GM13977 (cell line): ENCODE results near the gene PGM1.

Experiments used
- DNase-seq: peaks from one replicate; pipeline ENCODE4 v3.0.0; 2012; ENCODE audit warnings: low spot score
- CTCF ChIP-seq: IDR thresholded peaks from 2 replicates; pipeline ENCODE4 v1.5.1; 2012; ENCODE audit warnings: mild to moderate bottlenecking, control low read depth; ENCODE audit not compliant: insufficient read depth; ENCODE audit errors: extremely low read depth, missing control alignments
- in situ Hi-C: fragments of 300-500 bp; cut with MboI; formaldehyde crosslinking; loops from one replicate; pipeline ENCODE4 v1.12.0; 2022; ENCODE audit warnings: low sequenced_read_pairs, low pct_unique_long_range_greater_than_20kb, mixed read lengths, inconsistent platforms; ENCODE audit not compliant: unreplicated experiment

PGM1 gene

DNA sequence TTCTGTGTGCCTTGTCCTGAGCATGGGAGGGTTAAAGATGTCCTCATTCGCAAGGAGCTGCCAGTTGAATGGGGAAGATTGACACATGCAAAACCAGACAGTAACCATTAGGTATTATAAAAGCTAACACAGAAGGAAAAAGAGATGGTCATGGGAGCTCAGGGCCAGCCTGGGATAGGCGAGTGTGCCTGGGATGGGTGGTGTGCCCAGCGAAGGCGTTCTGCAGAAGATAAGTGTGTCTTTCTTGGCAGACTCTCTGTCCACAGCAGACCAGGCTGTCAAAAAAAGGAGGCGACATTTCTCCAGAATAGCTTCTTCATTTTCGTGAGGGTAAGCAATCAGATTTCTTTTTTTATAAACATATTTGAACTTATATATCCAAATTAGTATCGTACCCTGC, 14.1 kb downstream of the PGM1 start:
- in situ Hi-C loops: loop anchor here (25.0 kb wide), 3 partner anchors 305 to 630 kb away; no protein-coding TSS in a partner anchor

DNA sequence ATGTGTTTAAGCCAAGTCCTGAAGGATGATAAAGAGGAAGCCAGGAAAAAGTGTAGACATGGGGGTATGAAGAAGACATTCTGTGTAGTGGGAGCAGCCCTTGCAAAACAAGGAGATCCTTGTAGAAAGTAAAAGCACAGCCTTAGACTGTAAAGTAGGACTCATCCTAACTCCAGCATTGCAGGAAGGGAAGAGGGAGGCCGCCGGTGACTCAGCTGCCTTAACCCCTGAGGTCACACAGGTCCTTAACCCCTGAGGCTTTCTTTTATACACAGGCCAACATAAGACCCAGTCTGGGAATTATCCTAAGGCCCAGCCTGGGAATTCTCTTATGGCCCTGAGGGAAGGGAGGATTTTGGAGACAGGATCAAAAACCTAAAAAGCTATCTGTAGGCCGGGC, 18.0 kb downstream of the PGM1 start:
- in situ Hi-C loops: loop anchor here (25.0 kb wide), 3 partner anchors 301 to 626 kb away; no protein-coding TSS in a partner anchor
- no peak for DNase-seq
- no peak for TF ChIP-seq CTCF

More for the DNA sequence above, 14.1 kb downstream of the PGM1 start:
- DNase-seq: no peak
- no peak for TF ChIP-seq CTCF

GRCh38 chr1:63612564-63612963, 19.4 kb downstream of the PGM1 start:
- in situ Hi-C loops: loop anchor here (25.0 kb wide), 3 partner anchors 300 to 625 kb away; no protein-coding TSS in a partner anchor
- TF ChIP-seq CTCF: no peak
- DNase-seq: no peak

DNA sequence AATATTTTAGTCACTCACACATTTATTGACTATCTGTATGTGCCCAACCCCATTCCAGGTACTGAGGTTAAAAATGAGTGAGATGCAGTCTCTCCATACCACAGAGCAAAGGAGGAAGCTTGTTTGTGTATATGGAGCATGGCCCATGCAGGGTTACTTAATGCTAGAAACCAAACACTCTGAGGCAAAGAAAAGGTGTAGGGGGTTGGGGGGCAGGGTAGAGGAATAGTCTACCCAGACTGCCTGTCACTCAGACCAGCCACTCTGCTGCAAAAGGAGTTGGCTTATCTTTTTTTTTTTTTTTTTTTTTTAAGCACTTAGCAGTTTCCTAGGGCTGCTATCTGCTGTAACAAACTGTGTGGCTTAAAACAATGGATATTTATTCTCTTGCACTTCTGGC, 19.8 kb downstream of the PGM1 start:
- DNase-seq: no peak
- no peak for TF ChIP-seq CTCF
- in situ Hi-C loops: loop anchor here (25.0 kb wide), 3 partner anchors 299 to 624 kb away; no protein-coding TSS in a partner anchor

DNA sequence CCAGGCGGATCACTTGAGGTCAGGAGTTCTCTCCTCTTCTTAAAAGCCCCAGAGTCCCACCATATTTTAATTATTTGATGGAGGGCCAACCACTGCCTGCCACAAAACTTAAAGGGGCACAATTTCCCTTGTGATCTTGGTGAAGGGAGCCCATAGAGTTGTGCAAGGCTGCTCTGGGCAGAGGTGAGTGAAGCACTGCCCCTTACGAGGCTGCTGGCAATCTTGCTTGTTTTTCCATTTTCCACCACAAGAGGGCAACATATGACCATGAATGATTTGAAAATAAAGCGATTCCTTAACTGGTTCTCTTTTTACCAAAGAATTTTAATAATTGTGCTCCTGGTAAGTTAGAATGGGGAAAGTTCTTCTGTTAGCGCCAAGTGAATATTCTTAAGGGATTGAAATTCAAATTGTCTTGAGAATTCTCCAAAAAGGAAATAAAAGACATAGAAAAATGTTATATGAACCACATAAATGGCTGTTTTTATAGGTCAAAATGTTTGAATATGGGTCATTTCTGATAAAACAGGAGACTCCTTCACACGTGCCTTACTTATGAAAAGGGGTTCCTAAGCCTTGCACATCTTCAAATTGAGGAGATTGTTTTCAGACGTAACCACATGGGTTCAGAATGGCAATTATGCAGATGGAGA, 22.7 kb downstream of the PGM1 start:
- DNase-seq: peak; percentile 56
- in situ Hi-C loops: loop anchor here (25.0 kb wide), 3 partner anchors 296 to 621 kb away; no protein-coding TSS in a partner anchor
- peak; percentile 74 for TF ChIP-seq CTCF

DNA sequence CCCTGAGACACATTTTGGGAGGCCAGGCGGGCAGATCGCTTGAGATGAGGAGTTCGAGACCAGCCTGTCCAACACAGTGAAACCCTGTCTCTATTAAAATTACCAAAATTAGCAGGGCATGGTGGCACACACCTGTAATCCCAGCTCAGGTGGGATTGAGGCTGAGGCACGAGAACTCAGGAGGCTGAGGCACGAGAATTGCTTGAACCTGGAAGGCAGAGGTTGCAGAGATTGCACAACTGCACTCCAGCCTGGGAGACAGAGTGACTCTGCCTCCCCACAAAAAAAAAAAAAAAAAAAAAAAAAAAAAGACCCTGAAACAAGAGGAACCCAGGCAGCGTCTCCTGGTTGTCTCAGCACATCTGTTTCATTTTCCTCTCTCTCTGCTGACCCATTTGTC, 24.2 kb downstream of the PGM1 start:
- DNase-seq: no peak
- TF ChIP-seq CTCF: no peak
- in situ Hi-C loops: loop anchor here (25.0 kb wide), 3 partner anchors 295 to 620 kb away; no protein-coding TSS in a partner anchor

DNA sequence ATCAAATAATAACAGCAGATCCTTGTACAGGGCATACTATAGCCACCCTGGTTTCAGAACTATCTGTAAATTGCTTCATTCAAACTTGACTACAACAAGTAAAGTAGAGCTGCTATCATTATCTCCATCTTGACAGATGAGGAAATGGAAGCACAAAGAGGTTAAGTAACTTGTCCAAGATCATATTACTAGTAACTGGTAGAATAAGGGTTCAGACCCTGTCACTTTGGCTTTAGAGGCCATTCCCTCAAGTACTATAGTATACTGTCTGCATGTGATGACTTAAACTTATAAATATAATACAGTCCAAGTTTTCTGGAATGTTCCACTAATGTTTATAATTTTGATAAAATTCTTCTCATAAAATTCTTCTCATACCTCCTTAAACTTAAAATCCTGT, 24.8 kb downstream of the PGM1 start:
- TF ChIP-seq CTCF: no peak
- in situ Hi-C loops: loop anchor here (25.0 kb wide), 3 partner anchors 294 to 619 kb away; no protein-coding TSS in a partner anchor
- no peak for DNase-seq
